ENCODE data around the gene AFAP1. TPM values are rescaled to one million over a fixed set of nuclear protein-coding genes. Genes with fewer than 3 reads are reported as not detected.

AFAP1 gene
- total RNA-seq, 2 experiments from 2014 or later = not detected

DNA sequence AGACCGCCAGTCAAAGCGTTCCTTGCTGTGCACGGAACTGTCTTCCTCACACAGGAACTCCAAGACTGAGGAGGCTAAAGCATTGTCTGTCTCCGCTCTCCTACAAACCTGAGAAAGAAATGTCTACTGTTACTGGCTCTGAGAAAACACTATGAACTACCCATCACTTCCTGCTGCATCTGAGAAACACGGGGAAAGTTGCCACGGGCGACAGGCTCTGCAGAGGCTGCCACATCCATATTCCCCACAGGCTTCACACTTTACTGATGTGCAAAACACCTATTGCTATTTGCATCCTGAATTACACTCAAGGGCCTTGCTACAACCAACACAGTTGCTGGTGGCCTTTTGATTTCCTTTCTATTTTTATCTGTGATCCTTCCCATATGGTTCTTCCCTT is 59.0 kb downstream of the AFAP1 start:
- Histone ChIP-seq H2AFZ (ENCODE audit: low read length) (no peak overlapping the region), H3K4me3 (ENCODE audit: low read depth, low read length, poor library complexity, severe bottlenecking) (no peak overlapping the region), H3K79me2 (ENCODE audit: insufficient read depth, low read depth, low read length) (no peaks in the 10 kb centered on the region), H3K36me3 (ENCODE audit: insufficient read depth, low read length) (no peaks in the 10 kb centered on the region), H3K9me3 (ENCODE audit: low read length) (no peaks in the 10 kb centered on the region), H3K4me1 (ENCODE audit: insufficient read depth, low read length, poor library complexity, severe bottlenecking) (no peaks in the 10 kb centered on the region), H3K4me2 (ENCODE audit: low read length) (no peak overlapping the region), H3K9me2 (ENCODE audit: insufficient read depth, low read length) (no peaks in the 10 kb centered on the region), H4K20me1 (ENCODE audit: insufficient read depth, low read length) (no peaks in the 10 kb centered on the region), H3K27ac (ENCODE audit: low read depth, low read length, poor library complexity, severe bottlenecking) (no peak overlapping the region)
- TF ChIP-seq, protein P1, sequence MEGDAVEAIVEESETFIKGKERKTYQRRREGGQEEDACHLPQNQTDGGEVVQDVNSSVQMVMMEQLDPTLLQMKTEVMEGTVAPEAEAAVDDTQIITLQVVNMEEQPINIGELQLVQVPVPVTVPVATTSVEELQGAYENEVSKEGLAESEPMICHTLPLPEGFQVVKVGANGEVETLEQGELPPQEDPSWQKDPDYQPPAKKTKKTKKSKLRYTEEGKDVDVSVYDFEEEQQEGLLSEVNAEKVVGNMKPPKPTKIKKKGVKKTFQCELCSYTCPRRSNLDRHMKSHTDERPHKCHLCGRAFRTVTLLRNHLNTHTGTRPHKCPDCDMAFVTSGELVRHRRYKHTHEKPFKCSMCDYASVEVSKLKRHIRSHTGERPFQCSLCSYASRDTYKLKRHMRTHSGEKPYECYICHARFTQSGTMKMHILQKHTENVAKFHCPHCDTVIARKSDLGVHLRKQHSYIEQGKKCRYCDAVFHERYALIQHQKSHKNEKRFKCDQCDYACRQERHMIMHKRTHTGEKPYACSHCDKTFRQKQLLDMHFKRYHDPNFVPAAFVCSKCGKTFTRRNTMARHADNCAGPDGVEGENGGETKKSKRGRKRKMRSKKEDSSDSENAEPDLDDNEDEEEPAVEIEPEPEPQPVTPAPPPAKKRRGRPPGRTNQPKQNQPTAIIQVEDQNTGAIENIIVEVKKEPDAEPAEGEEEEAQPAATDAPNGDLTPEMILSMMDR (conservative IDR thresholded peaks at IDR 0.05; ENCODE audit: low read length) = no peak
- no peak for TF ChIP-seq EZH2phosphoT487 (IDR thresholded peaks at IDR 0.05; ENCODE audit: borderline replicate concordance, low read depth, low read length)
- ChIA-PET POLR2A (no interaction called here), CTCF (ENCODE audit: unreplicated experiment) (no interaction called here)
- no TSS peak for BruUV-seq (replicated peaks)
- intact Hi-C loops (cut with micrococcal nuclease; ENCODE audit: unreplicated experiment) = no loop called here
- no peak for DNase-seq (ENCODE audit: low spot score)

GRCh38 chr4:7879127-7879526 is 60.5 kb downstream of the AFAP1 start:
- ChIA-PET CTCF (ENCODE audit: unreplicated experiment) (no interaction called here), POLR2A (no interaction called here)
- no peak overlapping the region for H2AFZ ChIP-seq (ENCODE audit: low read length)
- H3K9me2 ChIP-seq (ENCODE audit: insufficient read depth, low read length) = no peaks in the 10 kb centered on the region
- H3K36me3 ChIP-seq (ENCODE audit: insufficient read depth, low read length) = no peaks in the 10 kb centered on the region
- intact Hi-C loops (cut with micrococcal nuclease; ENCODE audit: unreplicated experiment) = no loop called here
- H4K20me1 ChIP-seq (ENCODE audit: insufficient read depth, low read length) = no peaks in the 10 kb centered on the region
- TF ChIP-seq EZH2phosphoT487 (IDR thresholded peaks at IDR 0.05; ENCODE audit: borderline replicate concordance, low read depth, low read length) = no peak
- TF ChIP-seq, protein P1 (conservative IDR thresholded peaks at IDR 0.05; ENCODE audit: low read length) = no peak
- DNase-seq (ENCODE audit: low spot score) = no peak
- no peak overlapping the region for H3K4me2 ChIP-seq (ENCODE audit: low read length)
- H3K4me1 ChIP-seq (ENCODE audit: insufficient read depth, low read length, poor library complexity, severe bottlenecking) = no peaks in the 10 kb centered on the region
- BruUV-seq (replicated peaks) = no TSS peak
- no peak overlapping the region for H3K27ac ChIP-seq (ENCODE audit: low read depth, low read length, poor library complexity, severe bottlenecking)
- H3K4me3 ChIP-seq (ENCODE audit: low read depth, low read length, poor library complexity, severe bottlenecking) = no peak overlapping the region
- no peaks in the 10 kb centered on the region for H3K79me2 ChIP-seq (ENCODE audit: insufficient read depth, low read depth, low read length)
- no peaks in the 10 kb centered on the region for H3K9me3 ChIP-seq (ENCODE audit: low read length)

GRCh38 chr4:7878323-7878722 is 61.3 kb downstream of the AFAP1 start:
- no peaks in the 10 kb centered on the region for H3K9me2 ChIP-seq (ENCODE audit: insufficient read depth, low read length)
- no peak overlapping the region for H2AFZ ChIP-seq (ENCODE audit: low read length)
- no peak overlapping the region for H3K4me3 ChIP-seq (ENCODE audit: low read depth, low read length, poor library complexity, severe bottlenecking)
- TF ChIP-seq EZH2phosphoT487 (IDR thresholded peaks at IDR 0.05; ENCODE audit: borderline replicate concordance, low read depth, low read length) = no peak
- TF ChIP-seq, protein P1 (conservative IDR thresholded peaks at IDR 0.05; ENCODE audit: low read length) = no peak
- POLR2A ChIA-PET = interaction anchor here (0.7 kb wide), 2 partner anchors 10 to 53 kb away, joined by 3 read pairs; no protein-coding TSS in a partner anchor
- H3K4me1 ChIP-seq (ENCODE audit: insufficient read depth, low read length, poor library complexity, severe bottlenecking) = no peaks in the 10 kb centered on the region
- H4K20me1 ChIP-seq (ENCODE audit: insufficient read depth, low read length) = no peaks in the 10 kb centered on the region
- H3K4me2 ChIP-seq (ENCODE audit: low read length) = no peak overlapping the region
- H3K36me3 ChIP-seq (ENCODE audit: insufficient read depth, low read length) = no peaks in the 10 kb centered on the region
- DNase-seq (ENCODE audit: low spot score) = no peak
- no peak overlapping the region for H3K27ac ChIP-seq (ENCODE audit: low read depth, low read length, poor library complexity, severe bottlenecking)
- CTCF ChIA-PET (ENCODE audit: unreplicated experiment) = no interaction called here
- H3K9me3 ChIP-seq (ENCODE audit: low read length) = no peaks in the 10 kb centered on the region
- intact Hi-C loops (cut with micrococcal nuclease; ENCODE audit: unreplicated experiment) = no loop called here
- BruUV-seq (replicated peaks) = no TSS peak
- no peaks in the 10 kb centered on the region for H3K79me2 ChIP-seq (ENCODE audit: insufficient read depth, low read depth, low read length)
